Fibroblast of upper back skin (primary cell): ENCODE results near the gene IFNA14.
"Not testable (repeated sequence)": the region's sequence is repeated elsewhere in the genome, so short reads cannot be mapped to it uniquely, and the experiment has no call there.

ENCODE experiments used
- DNase-seq: peaks from one replicate; pipeline ENCODE4 v3.0.0-alpha.2; 2013

Gene IFNA14

DNA sequence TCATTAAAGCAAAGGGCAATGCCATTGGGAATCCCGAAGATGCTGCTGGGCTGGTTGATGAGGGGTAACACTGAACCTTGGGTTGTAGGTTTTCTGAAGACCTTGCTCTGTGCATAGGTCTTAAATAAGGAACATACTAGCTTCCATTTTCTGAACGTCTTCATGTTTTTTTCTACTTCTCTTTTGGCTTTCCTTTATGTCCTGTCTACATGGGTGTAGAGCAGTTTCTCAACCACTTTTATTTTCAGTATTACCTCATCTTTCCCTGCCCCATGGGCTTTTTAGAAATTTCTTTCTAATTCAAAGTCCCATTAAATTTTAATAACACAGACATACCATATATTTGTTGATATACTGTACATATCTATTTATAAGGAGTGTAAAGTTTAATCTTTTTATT, at the start of gene IFNA14:
Gene IFNA14, minus strand, starts transcription at position 95 of the 400 bp plus-strand sequence. Its CDS starts 70 bp downstream, at position 25.
- no peak for DNase-seq

GRCh38 chr9:21287280-21287679, 47.5 kb upstream of the IFNA14 start:
- no peak for DNase-seq

GRCh38 chr9:21286659-21287058, 46.9 kb upstream of the IFNA14 start:
- no peak for DNase-seq

DNA sequence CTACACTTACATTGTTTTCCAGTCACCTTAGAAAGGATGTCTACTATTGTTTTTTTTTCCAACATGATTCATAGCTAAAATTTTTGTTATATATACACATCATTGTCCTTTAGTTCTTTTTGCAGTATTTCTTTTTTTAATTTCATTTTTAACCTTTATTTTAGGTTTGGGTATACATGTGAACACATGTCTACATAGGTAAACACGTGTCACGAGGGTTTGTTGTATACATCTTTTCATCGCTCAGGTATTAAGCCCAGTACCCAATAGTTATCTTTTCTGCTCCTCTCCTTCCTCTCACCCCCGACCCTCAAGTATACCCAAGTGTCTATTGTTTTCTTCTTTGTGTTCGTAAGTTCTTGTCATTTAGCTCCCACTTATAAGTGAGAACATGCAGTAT, 46.3 kb upstream of the IFNA14 start:
- no peak for DNase-seq

GRCh38 chr9:21281275-21281674, 41.5 kb upstream of the IFNA14 start:
- no peak for DNase-seq

DNA sequence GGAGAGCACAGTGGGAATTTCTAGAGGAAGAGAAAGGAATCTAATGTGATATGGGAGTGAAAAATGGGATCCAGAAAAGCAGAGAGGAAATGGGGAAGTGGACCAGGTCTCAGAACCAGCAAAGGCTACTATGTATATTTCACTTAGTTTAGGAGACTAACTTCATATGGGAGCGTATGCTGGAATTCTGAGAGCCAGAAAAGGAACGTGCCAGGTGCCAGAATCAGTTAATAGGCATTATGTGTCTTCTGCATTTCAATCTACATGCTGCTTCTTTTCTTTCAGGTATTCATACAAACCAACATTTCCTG, 28.5 kb upstream of the IFNA14 start:
- no peak for DNase-seq

- no peak for DNase-seq
Observed at GRCh38 chr9:21267485-21268346, 27.9 kb upstream of the IFNA14 start.

GRCh38 chr9:21266733-21267484, 27.1 kb upstream of the IFNA14 start:
- DNase-seq: no peak

DNA sequence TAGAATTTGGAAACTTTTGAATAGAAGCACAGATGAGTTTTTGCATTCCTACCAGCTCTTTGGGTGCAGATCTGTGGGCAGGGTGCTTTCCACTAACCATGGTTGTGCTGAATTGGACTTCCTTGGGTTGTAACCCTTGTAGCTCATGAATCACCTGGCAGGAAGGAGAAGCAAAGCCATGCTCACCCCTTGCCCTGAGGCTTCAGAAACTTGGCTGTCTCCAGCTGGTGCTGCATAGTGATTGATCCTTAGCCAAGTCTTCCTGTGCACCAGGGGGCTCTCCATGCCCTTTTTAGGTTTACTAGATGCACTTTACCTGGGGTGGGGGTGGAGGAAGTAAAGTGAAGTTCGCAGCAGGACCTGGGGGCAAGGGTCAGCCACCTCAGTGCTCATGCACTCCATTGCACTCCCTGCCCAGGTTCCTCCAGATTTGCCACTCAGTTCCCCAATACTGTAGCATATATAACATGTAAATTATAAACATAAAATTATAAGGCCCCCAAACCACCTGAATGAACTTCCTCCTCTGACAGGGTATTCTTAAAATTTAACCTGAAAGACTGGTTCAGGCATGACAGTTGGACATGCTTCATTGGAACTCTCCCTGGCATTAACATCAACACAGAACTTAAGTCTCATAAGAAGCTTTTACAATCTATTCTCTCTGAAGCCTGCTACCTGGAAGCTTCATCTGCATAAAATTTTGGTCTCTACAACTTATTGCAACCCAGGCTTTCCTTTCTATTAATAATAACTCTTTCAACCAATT, 25.8 kb upstream of the IFNA14 start:
- no peak for DNase-seq

DNA sequence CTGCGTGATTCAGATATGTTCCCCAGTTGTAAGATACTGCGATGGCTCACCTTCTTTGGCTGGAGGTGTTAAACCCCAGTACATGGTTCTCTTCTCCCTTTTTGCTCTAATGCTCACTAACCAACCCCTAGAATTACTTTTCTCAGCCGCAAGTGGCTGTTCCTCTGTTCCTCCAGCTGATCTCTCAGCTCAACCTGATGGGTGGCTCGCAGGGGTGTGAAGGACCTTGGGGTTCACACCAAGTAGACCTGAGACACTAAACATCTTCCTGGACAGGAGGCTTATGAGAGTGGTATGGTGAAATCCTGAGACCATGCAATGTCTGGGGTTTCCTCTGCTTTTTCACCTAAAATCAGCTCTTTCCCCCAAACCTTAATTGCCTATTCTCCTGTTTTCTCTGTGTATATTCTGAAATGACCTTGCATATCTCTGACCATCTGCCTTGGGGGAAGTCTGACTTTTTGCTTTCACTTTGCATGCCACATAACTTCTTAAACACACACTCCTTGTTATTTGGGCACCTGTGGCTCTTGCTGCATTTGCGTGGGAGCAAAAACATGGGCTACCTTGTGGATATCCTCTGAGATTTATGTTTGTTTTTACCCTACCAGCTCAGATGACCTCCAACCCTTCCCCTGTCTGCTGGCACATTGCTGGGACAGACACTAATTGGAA, 15.9 kb upstream of the IFNA14 start:
- DNase-seq: no peak

- DNase-seq: peak; percentile 13
Observed at GRCh38 chr9:21252721-21253547, 13.1 kb upstream of the IFNA14 start.

- no peak for DNase-seq
Observed at GRCh38 chr9:21251638-21252037, 11.8 kb upstream of the IFNA14 start.

- no peak for DNase-seq
Observed at GRCh38 chr9:21251190-21251589, 11.4 kb upstream of the IFNA14 start.

DNA sequence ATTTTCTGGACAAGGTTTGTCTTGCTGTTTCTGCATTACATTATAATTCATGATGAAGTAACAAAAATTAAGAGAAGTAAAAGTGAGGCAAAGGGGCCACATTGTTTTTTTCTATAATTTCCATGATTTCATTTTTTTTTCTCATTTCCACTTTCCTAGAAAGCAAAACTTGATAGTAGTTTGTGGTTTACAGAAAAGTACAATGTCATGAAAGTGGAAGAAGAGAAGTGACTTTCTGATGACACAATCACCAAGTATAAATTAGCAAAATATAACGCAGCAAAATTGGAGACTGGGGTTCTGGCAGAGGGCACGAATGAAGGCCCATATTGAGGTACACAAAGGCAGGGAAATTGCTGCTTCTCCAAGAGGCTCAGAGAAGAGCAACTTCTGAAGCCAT, 5.0 kb upstream of the IFNA14 start:
- DNase-seq: no peak

DNA sequence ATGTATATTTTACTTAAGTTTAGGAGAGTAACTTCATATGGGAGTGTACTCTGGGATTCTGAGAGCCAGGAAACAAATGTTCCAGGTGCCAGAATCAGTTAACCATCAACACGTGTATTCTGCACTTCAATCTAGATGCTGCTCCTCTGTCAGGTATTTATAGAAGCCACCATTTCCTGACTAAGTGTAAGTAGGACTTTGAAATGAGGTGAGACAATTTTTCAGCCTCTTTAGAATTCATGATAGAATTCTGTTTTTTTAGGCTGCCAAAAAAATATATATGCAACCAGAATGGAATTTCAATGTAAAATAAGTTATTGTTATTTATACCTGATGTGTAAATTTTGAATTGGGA, 3.5 kb downstream of the IFNA14 start:
- DNase-seq: not testable (repeated sequence)

- DNase-seq: peak; percentile 27
Observed at GRCh38 chr9:21235468-21236359, 4.1 kb downstream of the IFNA14 start.

- no peak for DNase-seq
Observed at GRCh38 chr9:21234153-21234687, 5.6 kb downstream of the IFNA14 start.

- DNase-seq: no peak
Observed at GRCh38 chr9:21233258-21233657, 6.5 kb downstream of the IFNA14 start.

GRCh38 chr9:21228122-21228521, 11.7 kb downstream of the IFNA14 start, which contains the start of gene IFNA17:
Gene IFNA17, minus strand, starts transcription at chr9:21228222. Its CDS starts 49 bp downstream, at chr9:21228173.
- no peak for DNase-seq

DNA sequence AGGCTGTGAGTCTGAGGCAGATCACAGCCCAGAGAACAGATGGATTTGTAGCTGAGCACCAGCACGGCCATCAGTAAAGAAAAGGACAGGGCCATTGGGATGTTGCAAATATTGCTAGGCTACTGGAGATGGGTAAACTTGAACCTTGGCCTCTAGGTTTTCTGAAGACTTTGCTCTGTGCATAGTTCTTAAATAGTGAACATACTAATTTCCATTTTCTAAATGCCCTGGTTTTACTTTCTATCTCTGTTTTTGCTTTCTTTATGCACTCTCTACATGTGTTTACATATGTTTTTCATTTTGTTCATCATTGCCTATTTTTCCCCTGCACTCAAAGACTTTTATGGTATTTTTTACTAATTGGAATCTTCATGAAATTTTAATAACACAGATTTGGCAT, 22.6 kb downstream of the IFNA14 start, which contains the start of gene IFNA16:
Gene IFNA16, minus strand, starts transcription at position 101 of the 400 bp plus-strand sequence. Its CDS starts 6 bp downstream, at position 95.
- DNase-seq: not testable (repeated sequence)
